DMS79 treated with DMSO at 0.1 percent for 48 hours (cell line): Measurements from ENCODE around the gene RPUSD3.
A peak's percentile ranks its signal among the peaks of the same experiment; 100 is the strongest.
"Not testable (repeated sequence)": the region's sequence is repeated elsewhere in the genome, so short reads cannot be mapped to it uniquely, and the experiment has no call there.

Experiments used
- DNase-seq: peaks from one replicate; lab custom pipeline; 2025; lab: John Stamatoyannopoulos, UW

Gene RPUSD3

GRCh38 chr3:9865125-9865637 is 21.4 kb upstream of the RPUSD3 start:
- not testable (repeated sequence) for DNase-seq

- peak; percentile 66 for DNase-seq
Measured at GRCh38 chr3:9864200-9864927, 20.6 kb upstream of the RPUSD3 start.

- no peak for DNase-seq
Measured at GRCh38 chr3:9863058-9863772, 19.4 kb upstream of the RPUSD3 start.

- DNase-seq: no peak
Measured at GRCh38 chr3:9862391-9863057, 18.7 kb upstream of the RPUSD3 start.

GRCh38 chr3:9861626-9862130 is 17.9 kb upstream of the RPUSD3 start:
- no peak for DNase-seq

- DNase-seq: no peak
Measured at GRCh38 chr3:9861201-9861600, 17.4 kb upstream of the RPUSD3 start.

GRCh38 chr3:9859530-9860025 is 15.8 kb upstream of the RPUSD3 start:
- no peak for DNase-seq

GRCh38 chr3:9855594-9855993 is 11.8 kb upstream of the RPUSD3 start:
- DNase-seq: no peak

GRCh38 chr3:9854291-9854940 is 10.6 kb upstream of the RPUSD3 start:
- DNase-seq: peak; percentile 7

GRCh38 chr3:9852528-9852927 is 8.7 kb upstream of the RPUSD3 start:
- no peak for DNase-seq

- DNase-seq: peak; percentile 11
Measured at GRCh38 chr3:9851926-9852325, 8.1 kb upstream of the RPUSD3 start.

GRCh38 chr3:9851383-9851782 is 7.6 kb upstream of the RPUSD3 start:
- not testable (repeated sequence) for DNase-seq

- not testable (repeated sequence) for DNase-seq
Measured at GRCh38 chr3:9848860-9849259, 5.1 kb upstream of the RPUSD3 start.

GRCh38 chr3:9847870-9848269 is 4.1 kb upstream of the RPUSD3 start:
- DNase-seq: not testable (repeated sequence)

- DNase-seq: no peak
Measured at GRCh38 chr3:9846931-9847488, 3.2 kb upstream of the RPUSD3 start.

GRCh38 chr3:9846231-9846630 is 2.4 kb upstream of the RPUSD3 start:
- DNase-seq: no peak

- no peak for DNase-seq
Measured at GRCh38 chr3:9841015-9841414, 2.8 kb downstream of the RPUSD3 start.

- DNase-seq: no peak
Measured at GRCh38 chr3:9838856-9839255, 5.0 kb downstream of the RPUSD3 start.

- DNase-seq: no peak
Measured at GRCh38 chr3:9837701-9838582, 5.9 kb downstream of the RPUSD3 start.
